ENCODE data around the gene PRRT3. TPM values are rescaled to one million over a fixed set of nuclear protein-coding genes. Genes with fewer than 3 reads are reported as not detected.
"Not testable (repeated sequence)": the region's sequence is repeated elsewhere in the genome, so short reads cannot be mapped to it uniquely, and the experiment has no call there.

The PRRT3 gene
- total RNA-seq, 1 donor from 2014 or later: 1.6 TPM

DNA sequence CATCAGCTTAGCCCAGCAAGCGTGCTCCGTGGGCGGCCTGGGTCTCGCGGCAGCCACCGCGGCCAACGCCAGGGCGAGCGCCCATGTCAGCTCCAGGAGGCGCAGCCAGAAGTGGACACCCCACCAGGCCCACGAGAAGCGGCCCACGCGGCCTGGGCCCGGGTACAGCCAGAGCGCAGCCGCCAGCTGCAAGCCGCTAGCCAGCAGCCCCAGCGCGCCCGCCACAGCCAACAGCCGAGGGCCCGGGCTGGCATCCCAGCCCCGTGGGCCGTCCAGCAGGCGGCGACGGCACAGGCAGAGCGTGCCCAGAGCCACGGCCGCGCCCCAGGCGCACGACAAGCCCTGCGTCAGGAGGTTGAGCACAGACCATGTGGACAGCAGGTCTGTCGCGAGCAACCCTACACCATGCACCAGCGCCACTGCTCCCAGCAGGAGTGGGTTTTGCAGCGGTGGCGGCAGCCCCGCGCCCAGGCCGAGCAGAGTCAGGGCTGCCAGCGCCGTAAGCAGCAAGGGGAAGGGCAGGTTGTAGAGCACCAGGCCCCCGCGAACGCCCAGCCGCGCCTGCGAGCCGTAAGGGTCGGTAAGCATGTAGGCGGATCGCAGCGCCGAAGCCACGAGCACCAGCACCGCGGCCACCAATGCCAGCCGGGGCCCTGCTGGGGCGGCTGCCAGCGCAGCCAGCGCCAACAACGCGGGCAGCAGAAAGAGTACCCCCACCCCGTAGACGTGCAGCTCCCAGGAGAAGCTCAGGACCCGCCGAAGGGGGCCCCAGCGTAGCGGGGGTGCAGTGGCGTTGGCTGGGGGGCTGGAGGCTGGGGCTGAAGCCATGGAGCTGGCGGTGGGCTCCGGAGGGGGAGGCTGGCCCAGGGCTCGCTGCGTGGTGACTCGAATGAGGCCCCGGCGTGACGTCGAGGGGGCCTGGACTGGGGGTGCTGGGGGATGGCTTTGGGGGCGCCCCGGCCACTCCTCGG, 4.9 kb downstream of the PRRT3 start:
- DNase-seq (ENCODE audit: low spot score): no peak

DNA sequence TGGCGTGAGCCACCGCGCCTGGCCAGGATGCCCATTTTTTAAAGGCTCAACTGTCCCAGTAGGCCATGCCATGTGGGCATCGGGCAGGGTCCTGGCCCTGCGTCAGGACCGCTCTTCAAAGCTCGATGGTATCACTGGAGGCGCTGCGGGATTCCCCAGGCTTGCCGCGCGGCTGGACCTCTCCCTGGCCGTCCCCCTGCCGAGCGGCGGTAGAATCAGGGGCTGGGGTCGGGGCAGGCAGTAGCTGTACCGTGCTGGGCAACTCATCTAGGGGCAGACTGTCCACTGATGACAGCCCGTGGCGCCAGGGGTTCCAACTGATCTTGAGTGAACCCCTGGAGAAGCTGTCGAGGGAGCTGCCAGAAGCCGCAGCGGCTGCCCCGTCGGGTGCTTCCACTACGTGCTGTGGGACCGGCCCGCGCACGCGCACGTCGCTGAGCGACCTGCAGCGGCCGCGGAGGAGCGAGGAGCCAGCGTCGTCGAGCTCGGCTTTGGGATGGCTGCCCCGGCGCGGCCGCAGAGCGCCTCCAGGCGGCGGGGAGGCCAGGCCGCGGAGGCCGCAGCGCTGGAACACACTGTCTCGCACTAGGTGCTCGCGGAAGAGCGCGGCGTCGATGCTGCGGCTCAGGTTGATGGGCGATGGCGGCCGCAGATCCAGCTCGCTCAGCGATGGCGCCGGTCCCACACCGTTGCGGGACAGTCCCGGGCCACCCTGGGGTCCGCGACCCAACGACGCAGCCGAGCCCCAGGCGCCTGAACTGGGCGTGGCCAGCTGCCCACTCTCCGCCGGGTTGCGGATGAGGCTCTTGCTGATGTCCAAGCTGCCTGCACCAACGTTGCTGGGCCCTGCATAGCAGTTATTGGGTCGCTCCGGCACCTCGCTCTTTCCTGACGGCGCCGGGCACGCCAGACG, 5.8 kb downstream of the PRRT3 start:
- DNase-seq (ENCODE audit: low spot score): peak; percentile 96

DNA sequence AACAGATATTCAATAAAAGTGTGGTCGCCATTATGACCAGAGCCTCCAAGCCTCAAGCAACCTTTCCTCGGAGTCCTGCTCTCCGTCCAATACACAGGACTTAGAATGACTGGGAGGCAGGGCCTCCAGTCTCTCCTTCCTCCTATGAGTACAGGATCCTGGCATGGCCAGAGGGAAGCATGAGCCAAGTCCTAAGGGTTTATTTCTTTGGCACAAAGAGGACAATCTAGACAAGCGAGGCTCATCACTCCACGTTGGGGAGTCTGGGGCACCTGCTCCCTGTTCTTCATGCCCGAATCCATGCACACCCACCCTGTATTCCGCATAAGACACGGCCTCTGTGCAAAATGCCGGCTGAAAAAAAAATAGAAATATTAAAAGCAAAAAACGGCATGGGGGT, 6.8 kb downstream of the PRRT3 start:
- no peak for DNase-seq (ENCODE audit: low spot score)

DNA sequence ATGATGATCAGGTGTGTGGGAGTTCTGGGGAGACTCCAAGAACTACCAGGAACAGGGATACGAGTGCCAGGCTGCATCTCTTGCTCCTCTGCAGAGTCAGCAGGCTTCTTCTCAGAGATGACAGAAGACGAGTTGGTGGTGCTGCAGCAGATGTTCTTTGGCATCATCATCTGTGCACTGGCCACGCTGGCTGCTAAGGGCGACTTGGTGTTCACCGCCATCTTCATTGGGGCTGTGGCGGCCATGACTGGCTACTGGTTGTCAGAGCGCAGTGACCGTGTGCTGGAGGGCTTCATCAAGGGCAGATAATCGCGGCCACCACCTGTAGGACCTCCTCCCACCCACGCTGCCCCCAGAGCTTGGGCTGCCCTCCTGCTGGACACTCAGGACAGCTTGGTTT, 7.9 kb downstream of the PRRT3 start:
- DNase-seq (ENCODE audit: low spot score): no peak

DNA sequence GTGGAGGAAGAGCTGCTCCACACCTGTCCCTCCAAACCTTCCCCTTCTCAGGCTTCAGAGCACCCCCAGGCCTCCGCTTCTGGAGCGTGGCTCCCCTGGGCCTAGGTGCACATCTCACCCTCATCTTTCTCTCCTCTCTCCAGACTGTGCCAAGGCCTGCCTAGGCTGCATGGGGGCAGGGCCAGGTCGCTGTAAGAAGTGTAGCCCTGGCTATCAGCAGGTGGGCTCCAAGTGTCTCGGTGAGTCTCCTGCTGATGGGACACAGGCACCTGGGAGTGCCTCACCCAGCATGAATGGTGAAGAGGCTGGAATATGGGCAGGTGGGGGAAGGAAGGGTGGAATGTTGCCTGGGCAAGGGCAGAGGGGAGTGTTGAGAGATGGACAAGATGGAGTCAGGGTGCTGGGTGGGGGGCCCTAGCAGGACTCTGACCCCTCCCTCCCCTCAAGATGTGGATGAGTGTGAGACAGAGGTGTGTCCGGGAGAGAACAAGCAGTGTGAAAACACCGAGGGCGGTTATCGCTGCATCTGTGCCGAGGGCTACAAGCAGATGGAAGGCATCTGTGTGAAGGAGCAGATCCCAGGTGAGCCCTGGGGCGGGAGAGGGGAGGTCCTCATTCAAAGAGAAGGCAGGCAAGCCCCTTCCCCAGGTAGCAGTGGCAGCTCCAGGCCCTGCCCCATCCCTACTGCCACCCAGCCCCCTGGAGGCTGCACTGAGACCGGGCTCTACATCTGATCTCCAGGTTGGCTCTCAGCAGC, 9.1 kb downstream of the PRRT3 start:
- DNase-seq (ENCODE audit: low spot score): no peak

DNA sequence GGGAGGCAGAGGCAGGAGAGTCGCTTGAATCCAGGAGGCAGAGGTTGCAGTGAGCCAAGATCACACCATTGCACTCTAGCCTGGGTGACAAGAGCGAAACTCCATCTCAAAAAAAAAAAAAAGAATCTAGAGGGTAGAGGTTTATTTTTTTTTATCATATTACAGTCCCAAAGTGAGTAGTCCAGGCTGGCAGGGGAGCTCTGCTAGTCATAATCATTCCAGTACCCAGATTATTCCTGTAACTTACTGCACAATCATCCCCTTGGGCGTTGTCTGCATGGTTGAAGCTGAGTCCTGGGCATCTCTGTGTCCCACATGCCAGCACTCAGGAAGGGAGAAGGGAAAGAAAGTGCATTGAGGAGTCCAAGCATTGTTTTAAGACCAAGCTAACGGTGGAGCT, 10.0 kb downstream of the PRRT3 start:
- DNase-seq (ENCODE audit: low spot score): no peak

DNA sequence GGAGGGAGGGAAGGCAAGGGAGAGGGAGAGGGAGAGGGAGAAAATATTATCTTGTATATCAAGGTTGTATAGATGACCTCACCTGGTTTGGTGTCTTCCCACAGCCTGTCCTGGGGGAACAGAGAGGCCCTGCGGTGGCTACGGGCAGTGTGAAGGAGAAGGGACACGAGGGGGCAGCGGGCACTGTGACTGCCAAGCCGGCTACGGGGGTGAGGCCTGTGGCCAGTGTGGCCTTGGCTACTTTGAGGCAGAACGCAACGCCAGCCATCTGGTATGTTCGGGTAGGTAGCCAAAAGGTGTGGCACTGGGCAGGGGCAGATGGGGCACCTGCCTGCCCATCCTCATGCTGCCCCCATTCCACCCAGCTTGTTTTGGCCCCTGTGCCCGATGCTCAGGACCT, 11.5 kb downstream of the PRRT3 start:
- no peak for DNase-seq (ENCODE audit: low spot score)

DNA sequence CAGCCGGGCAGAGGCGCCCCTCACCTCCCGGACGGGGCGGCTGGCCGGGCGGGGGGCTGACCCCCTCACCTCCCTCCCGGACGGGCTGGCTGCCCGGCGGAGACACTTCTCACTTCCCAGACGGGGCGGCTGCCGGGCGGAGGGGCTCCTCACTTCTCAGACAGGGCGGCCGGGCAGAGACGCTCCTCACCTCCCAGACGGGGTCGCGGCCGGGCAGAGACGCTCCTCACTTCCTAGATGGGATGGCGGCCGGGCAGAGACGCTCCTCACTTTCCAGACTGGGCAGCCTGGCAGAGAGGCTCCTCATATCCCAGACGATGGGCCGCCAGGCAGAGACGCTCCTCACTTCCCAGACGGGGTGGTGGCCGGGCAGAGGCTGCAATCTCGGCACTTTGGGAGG, 12.3 kb downstream of the PRRT3 start:
- not testable (repeated sequence) for DNase-seq (ENCODE audit: low spot score)

DNA sequence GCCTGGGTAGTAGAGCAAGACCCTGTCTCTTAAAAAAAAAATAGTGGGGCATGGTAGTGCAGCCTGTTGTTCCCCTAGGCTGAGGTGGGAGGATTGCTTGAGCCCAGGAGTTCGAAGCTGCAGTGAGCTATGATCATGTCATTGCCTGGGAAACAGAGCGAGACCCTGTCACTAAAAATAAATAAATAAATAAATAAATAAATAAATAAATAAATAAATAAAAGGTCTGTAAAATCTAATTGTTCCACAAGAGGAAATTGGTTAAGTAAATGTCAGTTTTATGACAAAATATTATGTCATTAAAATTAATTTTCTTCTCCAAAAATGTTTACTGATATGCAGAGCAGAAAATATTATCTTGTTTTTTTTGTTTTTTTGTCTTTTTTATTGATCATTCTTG, 13.2 kb downstream of the PRRT3 start:
- no peak for DNase-seq (ENCODE audit: low spot score)

DNA sequence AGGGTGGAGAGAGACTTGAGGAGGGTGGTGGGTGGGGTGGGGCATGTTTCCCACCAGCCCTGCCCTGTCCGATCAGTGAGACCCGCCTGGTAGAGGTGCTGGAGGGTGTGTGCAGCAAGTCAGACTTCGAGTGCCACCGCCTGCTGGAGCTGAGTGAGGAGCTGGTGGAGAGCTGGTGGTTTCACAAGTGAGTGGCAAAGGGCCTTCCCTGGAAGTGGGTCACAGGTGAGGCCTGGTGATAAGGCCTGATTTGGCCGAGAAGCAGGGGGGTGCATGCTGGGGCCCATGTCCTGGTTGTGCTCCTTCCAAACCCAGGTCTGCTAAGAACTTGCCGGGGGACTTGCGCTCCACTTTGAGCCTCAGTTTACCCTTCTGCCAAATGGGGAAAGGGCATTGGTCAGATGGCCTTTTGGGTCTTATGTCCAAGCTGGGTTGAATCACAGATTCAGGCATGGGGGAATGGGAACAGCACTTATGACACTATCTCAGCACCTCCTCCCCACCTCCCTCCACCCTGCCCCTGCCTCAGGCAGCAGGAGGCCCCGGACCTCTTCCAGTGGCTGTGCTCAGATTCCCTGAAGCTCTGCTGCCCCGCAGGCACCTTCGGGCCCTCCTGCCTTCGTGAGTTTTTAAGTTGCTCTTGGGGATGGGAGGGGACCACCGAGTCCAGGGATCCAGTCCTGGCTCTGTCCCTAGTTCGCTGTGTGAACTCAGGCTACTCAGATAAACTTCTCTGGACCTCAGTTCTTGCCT, 14.5 kb downstream of the PRRT3 start:
- no peak for DNase-seq (ENCODE audit: low spot score)

DNA sequence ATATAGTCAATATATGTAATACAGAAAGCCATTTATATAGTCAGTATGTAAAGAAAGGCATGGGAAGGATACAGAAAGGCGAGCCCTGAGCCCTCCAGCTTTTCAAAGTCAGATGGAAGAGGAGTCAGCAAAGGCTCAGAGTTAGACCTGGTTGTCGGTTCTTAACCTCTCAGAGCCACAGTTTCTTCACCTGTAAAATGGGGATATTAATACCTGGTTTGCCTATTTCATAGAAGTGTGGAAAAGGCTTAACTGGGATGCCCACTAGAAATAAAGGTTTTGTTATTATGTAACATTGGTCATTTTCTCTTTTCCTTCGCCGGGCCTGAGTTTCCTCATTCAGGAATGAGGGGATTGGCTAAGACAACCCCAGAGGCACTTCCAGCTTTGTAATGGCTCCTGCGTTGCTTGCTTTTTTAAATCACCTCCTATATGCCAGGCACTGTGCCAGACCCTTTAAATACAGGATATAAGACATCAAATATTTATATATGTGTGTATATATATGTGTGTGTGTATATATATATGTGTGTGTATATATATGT, 16.2 kb downstream of the PRRT3 start:
- DNase-seq (ENCODE audit: low spot score): no peak

DNA sequence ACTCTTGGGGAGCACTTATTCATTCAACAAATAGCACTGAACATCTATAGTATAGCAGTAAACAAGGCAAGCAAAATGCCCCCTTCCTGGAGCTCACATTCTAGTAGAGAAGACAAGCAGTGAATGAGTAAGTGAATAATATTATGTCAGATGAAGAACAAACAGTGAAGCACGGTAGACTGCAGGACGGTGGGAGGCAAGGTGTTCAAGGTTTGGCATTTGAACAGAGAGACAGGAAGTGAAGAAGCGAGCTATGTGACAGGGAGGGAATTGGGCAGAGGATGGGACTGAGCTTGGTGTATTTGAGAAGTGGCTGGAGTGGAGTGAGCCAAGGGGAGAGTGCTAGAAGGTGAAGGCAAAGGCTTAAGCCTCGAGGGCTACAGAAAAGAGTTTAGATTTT, 17.2 kb downstream of the PRRT3 start:
- DNase-seq (ENCODE audit: low spot score): no peak

DNA sequence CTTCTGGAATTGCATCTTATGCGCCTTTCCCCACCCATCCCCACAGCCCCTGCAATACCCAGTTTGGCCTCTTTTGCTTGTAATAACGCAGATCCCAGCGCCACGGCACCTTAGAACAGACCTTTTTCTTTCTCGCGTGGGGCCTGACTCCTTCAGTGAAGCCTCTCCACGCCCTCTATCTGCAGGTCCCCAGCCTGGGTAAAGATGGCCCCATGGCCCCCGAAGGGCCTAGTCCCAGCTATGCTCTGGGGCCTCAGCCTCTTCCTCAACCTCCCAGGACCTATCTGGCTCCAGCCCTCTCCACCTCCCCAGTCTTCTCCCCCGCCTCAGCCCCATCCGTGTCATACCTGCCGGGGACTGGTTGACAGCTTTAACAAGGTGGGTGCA, 18.0 kb downstream of the PRRT3 start:
- DNase-seq (ENCODE audit: low spot score): no peak

DNA sequence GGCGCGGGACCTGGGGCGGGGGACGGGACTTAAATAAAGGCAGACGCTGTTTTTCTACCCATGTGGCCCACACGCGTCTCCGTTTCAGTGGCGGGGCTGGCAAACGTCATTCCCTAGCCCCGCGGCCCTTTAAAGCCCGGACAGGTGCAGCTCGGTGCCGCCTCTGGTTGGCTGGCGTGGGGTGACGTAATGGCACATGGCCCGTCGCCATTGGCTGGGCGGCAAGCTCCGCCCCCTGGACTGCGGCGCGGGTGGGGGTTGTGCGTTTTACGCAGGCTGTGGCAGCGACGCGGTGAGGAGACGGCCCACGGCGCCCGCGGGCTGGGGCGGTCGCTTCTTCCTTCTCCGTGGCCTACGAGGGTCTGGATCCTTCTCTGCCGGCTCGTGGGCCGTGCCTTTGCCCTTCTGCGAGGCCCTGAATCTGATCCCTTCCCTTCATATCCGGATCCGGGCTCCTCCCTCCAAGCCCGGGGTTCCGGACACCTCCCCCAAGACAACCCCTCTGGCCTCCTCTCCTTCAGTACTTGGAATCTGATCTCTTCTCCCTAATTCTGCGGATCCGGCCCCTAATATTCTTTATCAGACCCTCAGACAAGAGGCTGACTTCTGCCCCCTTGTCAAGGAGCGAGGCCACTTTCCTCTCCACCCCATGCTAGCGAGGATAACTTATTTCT, 18.5 kb downstream of the PRRT3 start, which contains the start of gene CRELD1:
CRELD1 (plus strand) TSS at position 274 of the 674 bp plus-strand sequence. CDS start 605 bp downstream, outside the sequence.
- peak; percentile 97 for DNase-seq (ENCODE audit: low spot score)

DNA sequence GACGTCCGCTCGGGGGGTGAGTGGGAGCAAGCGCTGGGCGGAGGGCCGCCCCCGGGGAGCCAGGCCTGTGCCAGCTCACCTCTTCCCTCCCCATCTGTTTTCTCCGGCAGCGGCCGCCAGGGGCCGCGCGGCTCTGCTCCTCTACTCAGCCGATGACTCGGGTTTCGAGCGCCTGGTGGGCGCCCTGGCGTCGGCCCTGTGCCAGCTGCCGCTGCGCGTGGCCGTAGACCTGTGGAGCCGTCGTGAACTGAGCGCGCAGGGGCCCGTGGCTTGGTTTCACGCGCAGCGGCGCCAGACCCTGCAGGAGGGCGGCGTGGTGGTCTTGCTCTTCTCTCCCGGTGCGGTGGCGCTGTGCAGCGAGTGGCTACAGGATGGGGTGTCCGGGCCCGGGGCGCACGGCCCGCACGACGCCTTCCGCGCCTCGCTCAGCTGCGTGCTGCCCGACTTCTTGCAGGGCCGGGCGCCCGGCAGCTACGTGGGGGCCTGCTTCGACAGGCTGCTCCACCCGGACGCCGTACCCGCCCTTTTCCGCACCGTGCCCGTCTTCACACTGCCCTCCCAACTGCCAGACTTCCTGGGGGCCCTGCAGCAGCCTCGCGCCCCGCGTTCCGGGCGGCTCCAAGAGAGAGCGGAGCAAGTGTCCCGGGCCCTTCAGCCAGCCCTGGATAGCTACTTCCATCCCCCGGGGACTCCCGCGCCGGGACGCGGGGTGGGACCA, 19.2 kb downstream of the PRRT3 start:
- peak; percentile 95 for DNase-seq (ENCODE audit: low spot score)

DNA sequence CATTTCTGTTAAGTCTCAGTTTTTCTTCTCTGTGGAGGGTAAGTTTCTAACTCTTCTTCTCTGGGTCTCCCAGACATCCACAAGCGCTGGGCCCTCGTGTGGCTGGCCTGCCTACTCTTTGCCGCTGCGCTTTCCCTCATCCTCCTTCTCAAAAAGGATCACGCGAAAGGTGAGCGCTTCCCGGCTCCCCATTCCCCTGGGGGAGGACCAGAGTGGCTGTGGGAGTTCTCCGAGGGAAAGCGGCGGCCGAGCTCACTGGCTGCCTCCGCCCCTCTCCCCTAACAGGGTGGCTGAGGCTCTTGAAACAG, 19.7 kb downstream of the PRRT3 start:
- no peak for DNase-seq (ENCODE audit: low spot score)

DNA sequence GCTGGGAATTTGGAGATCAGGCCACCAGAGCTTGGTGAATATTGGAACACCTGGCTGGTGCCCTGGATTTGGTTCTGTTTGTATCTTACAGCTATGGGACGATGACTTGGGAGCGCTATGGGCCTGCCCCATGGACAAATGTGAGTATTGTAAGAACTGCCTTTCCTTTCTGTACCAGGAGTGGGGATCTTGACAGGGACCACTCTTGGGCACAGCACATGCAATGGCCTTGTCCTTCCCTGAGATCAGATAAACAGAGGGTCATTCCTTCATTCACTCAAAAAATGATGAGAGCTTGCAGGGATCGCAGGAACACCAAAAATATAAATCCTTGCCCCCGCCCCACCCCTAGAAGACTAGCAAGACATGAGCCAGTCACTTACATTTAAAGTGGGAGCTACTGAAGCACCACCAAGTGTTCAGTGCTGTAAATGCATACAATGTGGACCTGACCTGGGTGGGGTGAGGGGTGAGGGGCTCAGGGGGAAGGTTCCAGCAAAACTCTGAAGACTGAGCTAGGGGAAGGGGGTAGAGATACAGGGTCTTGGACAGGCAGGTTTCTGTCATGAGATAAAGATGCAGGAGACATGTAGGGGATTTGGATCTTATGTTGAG, 21.3 kb downstream of the PRRT3 start:
- DNase-seq (ENCODE audit: low spot score): no peak

DNA sequence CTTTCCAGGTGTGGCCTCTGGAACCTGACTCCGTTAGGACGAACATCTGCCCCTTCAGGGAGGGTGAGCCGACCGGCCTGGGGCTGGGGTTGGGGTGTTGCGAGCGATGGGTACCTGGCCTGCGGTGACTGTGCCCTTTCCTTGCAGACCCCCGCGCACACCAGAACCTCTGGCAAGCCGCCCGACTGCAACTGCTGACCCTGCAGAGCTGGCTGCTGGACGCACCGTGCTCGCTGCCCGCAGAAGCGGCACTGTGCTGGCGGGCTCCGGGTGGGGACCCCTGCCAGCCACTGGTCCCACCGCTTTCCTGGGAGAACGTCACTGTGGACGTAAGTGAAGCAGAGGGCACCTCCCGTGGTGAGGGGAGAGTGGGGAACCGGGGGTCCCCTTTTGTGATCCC, 24.1 kb downstream of the PRRT3 start:
- no peak for DNase-seq (ENCODE audit: low spot score)
